Endothelial cell of umbilical vein (primary cell): ENCODE measurements around the gene GALNT12. TPM values are rescaled to one million over a fixed set of nuclear protein-coding genes. Genes with fewer than 3 reads are reported as not detected.

Experiments used
- BruUV-seq: library from RNA; stranded (reverse); fragments of 400-500 nt; replicated peaks from 2 replicates; lab custom pipeline; 2021; lab: Mats Ljungman, UMichigan
- CTCF ChIA-PET: fragments of 300-600, 350-600 bp; sonication (Branson Sonifier 250); formaldehyde crosslinking; loops from one replicate; lab custom pipeline; 2021; ENCODE audit warnings: antibody characterized with exemption, inconsistent platforms; lab: Charles Lee
- POLR2A ChIA-PET: fragments of 300-600, 350-600 bp; sonication (Branson Sonifier 250); formaldehyde crosslinking; loops from one replicate; lab custom pipeline; 2021; ENCODE audit warnings: antibody characterized with exemption, inconsistent platforms; lab: Charles Lee
- DNase-seq: peaks from one replicate; pipeline ENCODE4 v3.0.0-alpha.2; 2011; ENCODE audit warnings: low read depth, low spot score
- FAIRE-seq: peaks from 2 replicates; lab custom pipeline; 2011; peaks lifted over from hg19 to GRCh38; lab: Jason Lieb, UNC
- H2AFZ ChIP-seq: 2 replicates; pipeline ENCODE4 v1.6.0; 2012; ENCODE audit warnings: low read depth, low read length, control low read depth, inconsistent platforms
- H3K27ac ChIP-seq: 2 replicates; pipeline ENCODE4 v1.5.1; 2011; ENCODE audit warnings: low read depth, mild to moderate bottlenecking, control low read depth, low read length, moderate library complexity; ENCODE audit not compliant: insufficient read depth
- H3K27me3 ChIP-seq, 2 experiments: 2 replicates each; pipeline versions ENCODE4 v1.6.0 to v1.6.1; 2011; ENCODE audit warnings: low read length in 2 of 2, mixed read lengths in 1 of 2; ENCODE audit not compliant: control insufficient read depth in 2 of 2, insufficient read depth in 2 of 2
- H3K36me3 ChIP-seq, 2 experiments: 2 replicates in 1 of 2; 3 replicates in 1 of 2; pipeline ENCODE4 v1.5.1; 2011; ENCODE audit warnings: low read length in 2 of 2, mild to moderate bottlenecking in 1 of 2, moderate library complexity in 1 of 2; ENCODE audit not compliant: control insufficient read depth in 2 of 2, insufficient read depth in 2 of 2; ENCODE audit errors: extremely low read depth in 1 of 2
- H3K4me1 ChIP-seq: 3 replicates; pipeline ENCODE4 v1.5.1; 2011; ENCODE audit warnings: mild to moderate bottlenecking, low read length; ENCODE audit not compliant: control insufficient read depth, insufficient read depth; ENCODE audit errors: extremely low read depth
- H3K4me2 ChIP-seq: 2 replicates; pipeline ENCODE4 v1.6.1; 2011; ENCODE audit warnings: low read length, control low read depth, mixed read lengths; ENCODE audit not compliant: insufficient read depth
- H3K4me3 ChIP-seq, 3 experiments: fragments of 200-600 bp in 1 of 3; sonication (generic), shearing (Covaris generic) in 1 of 3; replicated peaks in 1 of 3; 2 replicates each; pipeline ENCODE4 v1.5.1; 2011 to 2016; ENCODE audit warnings: control low read depth in 3 of 3, low read length in 3 of 3, mild to moderate bottlenecking in 2 of 3, inconsistent platforms in 1 of 3, low read depth in 1 of 3, moderate library complexity in 1 of 3; ENCODE audit not compliant: insufficient read depth in 1 of 3
- H3K79me2 ChIP-seq: 2 replicates; pipeline ENCODE4 v1.6.0; 2012; ENCODE audit warnings: low read length, inconsistent platforms; ENCODE audit not compliant: control insufficient read depth, insufficient read depth
- H3K9ac ChIP-seq: replicated peaks from 2 replicates; pipeline ENCODE3; 2011; ENCODE audit warnings: low read length, control low read depth; ENCODE audit not compliant: insufficient read depth; ENCODE audit errors: extremely low read depth
- H3K9me1 ChIP-seq: replicated peaks from 3 replicates; pipeline ENCODE4 v1.6.0; 2011; ENCODE audit warnings: mild to moderate bottlenecking, low read length; ENCODE audit not compliant: control insufficient read depth, insufficient read depth; ENCODE audit errors: extremely low read depth
- H3K9me3 ChIP-seq: replicated peaks from 2 replicates; pipeline ENCODE4 v1.5.1; 2012; ENCODE audit warnings: low read length, inconsistent platforms; ENCODE audit not compliant: control insufficient read depth, insufficient read depth
- H4K20me1 ChIP-seq: replicated peaks from 2 replicates; pipeline ENCODE3; 2011; ENCODE audit warnings: mild to moderate bottlenecking, low read length; ENCODE audit not compliant: control insufficient read depth, insufficient read depth; ENCODE audit errors: extremely low read depth
- CTCF ChIP-seq, 2 donors: IDR thresholded peaks; 1 replicate in 1 of 2; 2 replicates in 1 of 2; pipeline ENCODE4 v1.5.1; 2011; ENCODE audit warnings: low read length in 2 of 2, mild to moderate bottlenecking in 2 of 2, moderate library complexity in 2 of 2, control low read depth in 1 of 2, inconsistent platforms in 1 of 2, low read depth in 1 of 2; ENCODE audit not compliant: insufficient read depth in 1 of 2; ENCODE audit errors: extremely low read depth in 1 of 2
- EZH2 ChIP-seq: IDR thresholded peaks from 2 replicates; pipeline ENCODE4 v1.6.1; 2012; ENCODE audit warnings: borderline replicate concordance, low read depth, mild to moderate bottlenecking, moderate library complexity, low read length, inconsistent platforms; ENCODE audit not compliant: severe bottlenecking
- FOS ChIP-seq: IDR thresholded peaks from 2 replicates; pipeline ENCODE4 v1.6.1; 2011; ENCODE audit warnings: mild to moderate bottlenecking, low read length, moderate library complexity, borderline replicate concordance; ENCODE audit not compliant: insufficient read depth
- GATA2 ChIP-seq: IDR thresholded peaks from 2 replicates; pipeline ENCODE4 v1.7.0; 2011; ENCODE audit warnings: low read depth, mild to moderate bottlenecking, moderate library complexity, mixed read lengths, low read length; ENCODE audit not compliant: insufficient read length, insufficient read depth
- JUN ChIP-seq: IDR thresholded peaks from 2 replicates; pipeline ENCODE4 v1.6.1; 2011; ENCODE audit warnings: borderline replicate concordance, low read depth; ENCODE audit not compliant: insufficient read length, insufficient read depth
- MYC ChIP-seq: IDR thresholded peaks from one replicate; pipeline ENCODE4 v1.6.1; 2011; ENCODE audit warnings: mild to moderate bottlenecking, low read depth, low read length
- POLR2A ChIP-seq: IDR thresholded peaks from 2 replicates; pipeline ENCODE4 v1.6.1; 2012; ENCODE audit warnings: low read depth, mild to moderate bottlenecking, control low read depth, low read length
- POLR2AphosphoS5 ChIP-seq: IDR thresholded peaks from 2 replicates; pipeline ENCODE4 v1.6.1; 2012; ENCODE audit warnings: low read depth, mild to moderate bottlenecking, control low read depth, low read length, moderate library complexity; ENCODE audit not compliant: insufficient read depth
- dilution Hi-C: fragments of 300-500 bp; cut with MboI; formaldehyde crosslinking; loops from one replicate; pipeline ENCODE4 v1.15.0; 2019; ENCODE audit warnings: low sequenced_read_pairs; ENCODE audit not compliant: extremely low pct_ligation_motif_present
- intact Hi-C: fragments of 100-400 bp; cut with micrococcal nuclease; formaldehyde crosslinking; loops from one replicate; pipeline ENCODE4 v1.10.0; 2022
- polyA plus RNA-seq, 4 experiments: library from polyadenylated mRNA; depleted of rRNA in 3 of 4; stranded (reverse) in 3 of 4; unstranded in 1 of 4; fragments of >200 nt; gene quantifications; 2 replicates each; pipeline versions ENCODE4 v1.2.1 to v1.2.3, GENCODE V29; 2011 to 2012; ENCODE audit warnings: missing spikeins in 1 of 4
- total RNA-seq: library from RNA; stranded (reverse); gene quantifications from 2 replicates; pipeline ENCODE4 v1.2.3, GENCODE V29; 2021
- TF ChIP-seq, protein P1 (sequence below): IDR thresholded peaks from 2 replicates; pipeline ENCODE4 v1.6.1; 2011; ENCODE audit not compliant: insufficient read depth, insufficient read length

The GALNT12 gene
- total and polyA plus RNA-seq, 2 donors (not counting 3 experiments of a cell fraction or from before 2014, with no cell fraction given), result 0.26 to 0.44 TPM

- Histone ChIP-seq H2AFZ (no peak overlapping the region), H3K9me3 (no peaks in the 10 kb centered on the region), H3K4me3 (no peak overlapping the region), H3K36me3 (no peaks in the 10 kb centered on the region), H4K20me1 (no peaks in the 10 kb centered on the region), H3K27me3 (peaks cover 2 to 9% of the 10 kb centered on the region in 2 experiments), H3K4me2 (no peak overlapping the region), H3K79me2 (no peaks in the 10 kb centered on the region), H3K9me1 (no peaks in the 10 kb centered on the region), H3K27ac (no peak overlapping the region), H3K4me1 (no peaks in the 10 kb centered on the region), H3K9ac (no peak overlapping the region)
- TF ChIP-seq GATA2, result no peak
- no peak for TF ChIP-seq POLR2A
- TF ChIP-seq, protein P1, sequence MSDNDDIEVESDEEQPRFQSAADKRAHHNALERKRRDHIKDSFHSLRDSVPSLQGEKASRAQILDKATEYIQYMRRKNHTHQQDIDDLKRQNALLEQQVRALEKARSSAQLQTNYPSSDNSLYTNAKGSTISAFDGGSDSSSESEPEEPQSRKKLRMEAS, result no peak
- no peak for TF ChIP-seq FOS
- TF ChIP-seq JUN, result no peak
- no peak for TF ChIP-seq CTCF (IDR thresholded peaks at IDR 0.05; ENCODE audit: extremely low read depth in 1 of 2, insufficient read depth in 1 of 2, low read depth in 1 of 2, low read length in 2 of 2)
- TF ChIP-seq EZH2, result no peak
- no peak for TF ChIP-seq MYC
- TF ChIP-seq POLR2AphosphoS5, result no peak
- dilution Hi-C loops (no loop called here), intact Hi-C loops (no loop called here)
- POLR2A ChIA-PET, result no interaction called here
- no TSS peak for BruUV-seq
- FAIRE-seq, result no peak
- CTCF ChIA-PET, result no interaction called here
- no peak for DNase-seq
These were observed 72.5 kb downstream of the GALNT12 start for GRCh38 chr9:98879963-98880310.
